Mucosa of gallbladder (tissue), 1 donor: Measurements from ENCODE around the gene DMRTB1. TPM values are rescaled to one million over a fixed set of nuclear protein-coding genes. Genes with fewer than 3 reads are reported as not detected.
A peak's percentile ranks its signal among the peaks of the same experiment; 100 is the strongest.

ENCODE experiments used
- DNase-seq: peaks from one replicate; pipeline ENCODE4 v3.0.0-alpha.2; 2020; ENCODE audit warnings: low spot score
- total RNA-seq: library from RNA; stranded (reverse); gene quantifications from one replicate; pipeline ENCODE4 v1.2.1, GENCODE V29; 2021
- donor health status: DM: no; HTN: no; CAD: no.

The DMRTB1 gene
- total RNA-seq, 1 donor from 2014 or later, result not detected

- DNase-seq, result peak; percentile 77
Observed at GRCh38 chr1:53485478-53486394, 26.5 kb downstream of the DMRTB1 start.

GRCh38 chr1:53486395-53487026 is 27.3 kb downstream of the DMRTB1 start:
- no peak for DNase-seq

GRCh38 chr1:53490351-53490750 is 31.2 kb downstream of the DMRTB1 start:
- no peak for DNase-seq

GRCh38 chr1:53495633-53496345 is 36.6 kb downstream of the DMRTB1 start:
- no peak for DNase-seq

GRCh38 chr1:53498555-53499131 is 39.4 kb downstream of the DMRTB1 start:
- no peak for DNase-seq

- DNase-seq, result no peak
Observed at GRCh38 chr1:53499257-53500203, 40.3 kb downstream of the DMRTB1 start.

GRCh38 chr1:53500204-53501064 is 41.2 kb downstream of the DMRTB1 start:
- DNase-seq, result no peak

- no peak for DNase-seq
Observed at GRCh38 chr1:53501065-53502005, 42.1 kb downstream of the DMRTB1 start.

GRCh38 chr1:53502641-53503432 is 43.6 kb downstream of the DMRTB1 start:
- DNase-seq, result no peak

- DNase-seq, result no peak
Observed at GRCh38 chr1:53503433-53504217, 44.4 kb downstream of the DMRTB1 start.

- DNase-seq, result no peak
Observed at GRCh38 chr1:53504901-53505300, 45.7 kb downstream of the DMRTB1 start.

GRCh38 chr1:53505401-53505800 is 46.2 kb downstream of the DMRTB1 start:
- DNase-seq, result no peak

- DNase-seq, result no peak
Observed at GRCh38 chr1:53505891-53506290, 46.7 kb downstream of the DMRTB1 start.

GRCh38 chr1:53506355-53507050 is 47.3 kb downstream of the DMRTB1 start:
- no peak for DNase-seq

GRCh38 chr1:53507116-53507820 is 48.1 kb downstream of the DMRTB1 start:
- DNase-seq, result no peak
